GM18867 (cell line): ENCODE results near the gene ZNF622.
"Not testable (repeated sequence)": the region's sequence is repeated elsewhere in the genome, so short reads cannot be mapped to it uniquely, and the experiment has no call there.

Experiments
- ATAC-seq: cut with Tn5 transposase; IDR thresholded peaks from one replicate; pipeline ENCODE4 v1.9.1; 2021; ENCODE audit warnings: mild to moderate bottlenecking, moderate library complexity; ENCODE audit not compliant: unreplicated experiment

The ZNF622 gene

GRCh38 chr5:16480821-16481538 is 15.4 kb upstream of the ZNF622 start:
- no peak for ATAC-seq

DNA sequence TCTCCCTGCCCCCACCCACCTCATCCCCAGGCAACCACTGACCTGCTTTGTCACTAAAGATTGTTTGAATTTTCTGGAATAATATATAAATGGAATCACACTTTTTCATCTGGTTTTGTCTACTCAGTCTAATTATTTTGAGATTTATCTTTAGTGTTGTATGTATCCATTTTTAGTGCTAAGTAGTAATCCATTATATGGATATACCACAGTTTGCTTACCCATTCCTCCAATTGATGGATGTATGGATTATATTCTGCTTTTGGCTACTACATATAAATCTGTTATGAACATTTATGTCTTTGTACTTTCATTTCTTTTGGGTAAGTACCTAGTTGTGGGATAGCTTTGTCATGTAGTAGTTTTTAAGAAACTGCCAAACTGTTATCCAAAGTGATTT is 14.5 kb upstream of the ZNF622 start:
- ATAC-seq, result no peak

- ATAC-seq, result no peak
Measured at GRCh38 chr5:16477541-16477940, 11.9 kb upstream of the ZNF622 start.

DNA sequence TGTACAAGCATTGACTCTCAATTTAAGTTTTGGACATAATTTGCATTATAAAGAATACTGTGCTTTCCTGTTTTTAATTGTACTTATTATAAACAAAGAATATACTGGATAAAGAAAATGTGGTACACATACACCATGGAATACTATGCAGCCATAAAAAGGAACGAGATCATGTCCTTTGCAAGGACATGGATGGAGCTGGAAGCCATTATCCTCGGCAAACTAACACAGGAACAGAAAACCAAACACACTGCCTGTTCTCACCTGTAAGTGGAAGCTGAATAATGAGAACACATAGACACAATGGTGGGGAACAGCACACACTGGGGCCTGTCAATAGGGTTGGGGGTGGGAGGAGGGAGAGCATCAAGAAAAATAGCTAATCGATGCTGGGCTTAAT is 10.8 kb upstream of the ZNF622 start:
- ATAC-seq, result not testable (repeated sequence)

- ATAC-seq, result no peak
Measured at GRCh38 chr5:16471387-16471786, 5.8 kb upstream of the ZNF622 start.

- ATAC-seq, result peak; percentile 76
Measured at GRCh38 chr5:16467363-16468219, 2.0 kb upstream of the ZNF622 start.

DNA sequence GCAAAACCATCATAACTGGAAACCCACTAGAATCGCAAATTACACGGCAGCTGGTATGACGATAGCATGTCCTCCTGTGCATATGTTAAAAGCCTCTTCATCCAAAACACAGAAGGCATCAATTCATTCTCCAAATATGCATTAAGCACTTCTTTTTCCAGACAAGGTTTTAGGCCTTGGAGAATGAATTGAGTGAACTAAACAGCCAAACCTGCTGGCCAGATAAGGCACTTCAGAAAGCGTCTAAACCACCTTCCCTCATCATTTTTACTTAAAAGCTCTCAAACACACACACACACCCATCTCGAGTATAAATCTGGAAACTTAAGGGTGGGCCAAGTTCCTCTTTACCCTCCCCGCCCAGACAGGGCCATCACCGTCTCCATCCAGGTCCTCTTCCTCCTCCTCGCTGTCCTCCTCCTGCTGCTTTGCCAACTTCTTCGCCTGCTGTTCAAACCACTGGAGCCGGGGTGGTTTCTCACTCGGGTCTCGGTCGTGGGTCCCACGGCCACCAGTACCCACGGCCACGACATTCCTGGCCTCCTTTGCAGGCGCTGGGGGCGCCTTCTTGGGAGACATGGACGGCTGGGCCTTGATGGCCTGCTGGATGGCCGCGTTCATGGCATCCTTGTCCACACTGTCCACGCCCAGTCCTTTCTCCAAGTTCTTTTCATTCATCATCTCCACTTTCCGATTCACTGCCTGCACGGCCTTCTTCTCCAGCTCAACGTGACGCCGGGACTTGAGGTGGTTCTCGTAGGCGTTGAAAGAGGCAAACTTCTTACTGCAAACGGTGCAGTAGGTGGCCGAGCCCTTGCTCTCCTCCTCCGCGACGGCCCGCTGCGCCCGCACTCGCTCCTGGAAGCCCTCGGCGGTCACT is 696 bp downstream of the ZNF622 start:
- no peak for ATAC-seq

DNA sequence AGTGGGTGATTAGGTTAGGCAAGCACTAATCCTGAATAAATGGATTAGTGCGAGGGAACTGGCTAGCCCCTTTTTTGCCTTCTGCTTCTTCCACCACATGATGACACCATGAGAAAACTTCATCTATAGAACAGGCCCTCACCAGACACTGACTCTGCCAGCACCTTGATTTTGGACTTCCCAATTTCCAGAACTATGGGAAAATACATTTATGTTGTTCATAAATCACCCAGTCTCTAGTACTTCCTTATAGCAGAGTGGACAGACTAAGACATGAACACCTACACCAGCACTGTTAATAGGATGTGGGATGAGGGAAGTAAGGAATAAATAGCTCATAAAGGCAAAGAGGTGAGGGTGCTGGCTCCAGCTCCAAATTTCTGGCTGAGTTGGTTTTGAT is 1.4 kb downstream of the ZNF622 start:
- no peak for ATAC-seq

GRCh38 chr5:16461782-16462181 is 3.8 kb downstream of the ZNF622 start:
- ATAC-seq, result no peak

DNA sequence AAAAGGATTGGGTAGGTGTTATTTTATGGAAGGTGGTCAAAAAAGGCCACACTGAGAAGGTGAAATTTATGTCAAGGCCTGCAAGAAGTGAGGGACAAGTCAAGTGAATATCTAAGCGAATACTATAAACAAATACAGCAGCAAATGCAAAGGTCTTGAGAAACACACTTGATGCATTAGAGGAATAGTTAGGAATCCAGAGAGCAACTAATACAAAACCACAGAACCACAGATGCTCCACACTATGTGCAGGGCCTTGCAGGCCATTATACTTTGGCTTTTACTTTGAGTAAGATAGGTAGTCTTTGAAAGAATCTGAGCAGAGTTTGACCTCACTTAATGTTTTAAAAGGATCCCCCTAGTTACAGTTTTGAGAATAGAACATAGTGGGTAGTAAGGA is 4.6 kb downstream of the ZNF622 start:
- no peak for ATAC-seq

GRCh38 chr5:16459451-16459850 is 6.1 kb downstream of the ZNF622 start:
- ATAC-seq, result no peak

DNA sequence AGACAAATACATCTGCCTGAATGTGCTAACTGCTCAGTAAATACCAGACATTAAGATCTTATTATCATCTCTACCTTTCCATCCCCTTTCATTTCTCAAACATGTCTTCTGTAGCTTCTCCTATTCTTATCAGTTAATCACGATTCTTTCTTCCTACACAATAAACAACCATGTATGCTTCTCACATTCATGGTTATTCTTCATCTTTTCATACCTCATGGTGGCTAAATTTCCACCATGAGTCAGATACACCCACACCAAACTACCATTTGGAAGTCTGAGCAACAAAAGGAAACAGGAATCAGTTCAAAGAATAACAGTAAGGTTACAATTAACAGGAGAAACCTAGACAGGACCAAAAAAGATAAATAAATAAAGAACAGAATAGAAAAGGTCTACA is 7.7 kb downstream of the ZNF622 start:
- no peak for ATAC-seq

DNA sequence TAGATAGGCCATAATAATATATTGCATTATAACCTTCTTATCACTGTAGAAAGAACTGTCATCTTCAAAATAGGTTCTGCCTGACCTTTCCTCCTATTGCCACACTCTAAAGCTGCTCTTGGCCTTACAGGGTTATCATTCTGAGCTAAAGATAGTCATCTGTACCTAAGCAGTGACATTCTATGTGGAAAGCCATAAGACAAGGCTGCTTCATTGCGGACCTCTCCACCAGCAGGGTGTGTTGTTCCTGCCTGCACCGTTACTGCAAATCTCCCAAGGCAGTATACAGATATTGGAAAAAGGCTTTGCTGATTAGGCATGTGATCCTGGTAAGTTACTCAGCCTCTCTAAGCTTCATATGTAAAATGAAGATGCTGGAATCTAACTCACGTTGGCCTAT is 8.1 kb downstream of the ZNF622 start:
- ATAC-seq, result no peak

- peak; percentile 72 for ATAC-seq
Measured at GRCh38 chr5:16456103-16456832, 9.3 kb downstream of the ZNF622 start.

GRCh38 chr5:16455668-16456067 is 9.9 kb downstream of the ZNF622 start:
- peak; percentile 4 for ATAC-seq

GRCh38 chr5:16454686-16455085 is 10.9 kb downstream of the ZNF622 start:
- no peak for ATAC-seq

- no peak for ATAC-seq
Measured at GRCh38 chr5:16453609-16454008, 12.0 kb downstream of the ZNF622 start.

DNA sequence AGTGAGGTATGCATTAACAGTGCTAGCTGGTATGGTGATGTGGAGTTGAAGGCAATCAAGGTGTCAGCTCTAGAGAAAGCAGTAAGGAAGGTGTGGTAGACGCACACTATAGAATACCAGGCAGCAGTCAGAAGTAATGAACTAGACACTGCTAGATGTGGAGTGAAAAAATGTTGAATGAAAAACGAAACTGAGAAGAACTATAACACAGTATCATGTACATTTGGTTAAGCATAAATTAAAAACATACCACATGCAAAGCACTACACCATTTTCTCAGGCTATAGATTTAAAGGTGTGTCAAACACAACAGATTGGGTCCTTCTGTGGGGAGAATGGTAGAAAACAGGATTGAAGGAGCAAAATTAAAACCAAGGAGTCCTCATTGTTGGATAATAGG is 15.4 kb downstream of the ZNF622 start:
- ATAC-seq, result peak; percentile 90

DNA sequence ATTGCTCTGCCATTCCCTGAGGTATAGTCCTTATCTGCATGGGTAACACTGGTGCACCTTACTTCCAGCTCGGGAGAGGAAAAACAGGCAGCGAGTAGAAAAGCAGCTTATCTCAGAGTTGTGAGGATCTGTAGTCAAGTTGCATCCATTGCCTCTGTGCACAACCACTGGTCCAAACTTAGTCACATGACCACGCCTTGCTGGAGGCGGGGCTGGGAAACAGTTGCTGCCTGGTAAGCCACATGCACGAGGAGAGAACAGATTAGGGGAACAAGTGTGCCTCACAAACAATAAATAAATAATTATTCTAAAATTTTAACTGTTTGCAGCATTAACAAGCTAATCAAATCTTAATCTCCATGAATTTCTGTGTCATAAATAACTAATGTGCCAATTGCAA is 18.6 kb downstream of the ZNF622 start:
- no peak for ATAC-seq

GRCh38 chr5:16437977-16438376 is 27.6 kb downstream of the ZNF622 start:
- ATAC-seq, result no peak
